Naive thymus-derived CD8-positive, alpha-beta T cell (primary cell): ENCODE measurements around the gene PHC2. TPM values are rescaled to one million over a fixed set of nuclear protein-coding genes. Genes with fewer than 3 reads are reported as not detected.

Source experiments
- ATAC-seq, 2 donors: fragments of 150-1000 bp; cut with Tn5 transposase in 1 of 2; sonication (Bioruptor Pico), chemical (Tn5 transposase) in 1 of 2; 1 replicate in 1 of 2; 2 replicates in 1 of 2; pipeline ENCODE4 v1.10.0; 2021; ENCODE audit warnings: mild to moderate bottlenecking in 2 of 2, moderate library complexity in 2 of 2
- POLR2A ChIA-PET: fragments of 350-600 bp; sonication (Branson Sonifier 250); formaldehyde crosslinking; loops from one replicate; lab custom pipeline; 2021; ENCODE audit warnings: antibody characterized with exemption; lab: Charles Lee
- DNase-seq, 10 donors: peaks; one replicate each; pipeline versions ENCODE4 v3.0.0 to v3.0.0-alpha.2; 2020 to 2022
- H3K27ac Mint-ChIP-seq, 10 donors: one replicate each; pipeline ENCODE4 v1.8.0; 2020 to 2022; ENCODE audit warnings: mild to moderate bottlenecking in 10 of 10, mixed read lengths in 10 of 10, moderate library complexity in 4 of 10, inconsistent platforms in 1 of 10
- H3K27me3 Mint-ChIP-seq, 5 donors: one replicate each; pipeline ENCODE4 v1.8.0; 2021 to 2022; ENCODE audit warnings: mixed read lengths in 5 of 5
- H3K36me3 Mint-ChIP-seq, 3 donors: one replicate each; pipeline ENCODE4 v1.8.0; 2020 to 2022; ENCODE audit warnings: mixed read lengths in 3 of 3, mild to moderate bottlenecking in 2 of 3, inconsistent platforms in 1 of 3
- H3K4me1 Mint-ChIP-seq, 4 donors: one replicate each; pipeline ENCODE4 v1.8.0; 2021 to 2022; ENCODE audit warnings: mixed read lengths in 4 of 4
- H3K4me3 Mint-ChIP-seq, 10 donors: one replicate each; pipeline ENCODE4 v1.8.0; 2020 to 2022; ENCODE audit warnings: mild to moderate bottlenecking in 10 of 10, mixed read lengths in 10 of 10, moderate library complexity in 6 of 10, inconsistent platforms in 1 of 10
- H3K9me3 Mint-ChIP-seq, 9 donors: one replicate each; pipeline ENCODE4 v1.8.0; 2020 to 2022; ENCODE audit warnings: mixed read lengths in 9 of 9, mild to moderate bottlenecking in 3 of 9, inconsistent platforms in 1 of 9, moderate library complexity in 1 of 9
- polyA plus RNA-seq, 3 donors: library from polyadenylated mRNA; unstranded; fragments of 300-500 nt; fragmentation: Illumina TruSeq; gene quantifications; one replicate each; pipeline ENCODE4 v1.2.3, GENCODE V29; 2021
- total RNA-seq, 8 experiments: library from RNA in 2 of 8; stranded (reverse) in 2 of 8; gene quantifications; one replicate each; pipeline ENCODE4 v1.2.3 and lab custom pipeline; 2021 to 2026

PHC2 gene
- total and polyA plus RNA-seq, 5 experiments from 2014 or later = 11.8 to 38.4 (median 36.3) TPM

DNA sequence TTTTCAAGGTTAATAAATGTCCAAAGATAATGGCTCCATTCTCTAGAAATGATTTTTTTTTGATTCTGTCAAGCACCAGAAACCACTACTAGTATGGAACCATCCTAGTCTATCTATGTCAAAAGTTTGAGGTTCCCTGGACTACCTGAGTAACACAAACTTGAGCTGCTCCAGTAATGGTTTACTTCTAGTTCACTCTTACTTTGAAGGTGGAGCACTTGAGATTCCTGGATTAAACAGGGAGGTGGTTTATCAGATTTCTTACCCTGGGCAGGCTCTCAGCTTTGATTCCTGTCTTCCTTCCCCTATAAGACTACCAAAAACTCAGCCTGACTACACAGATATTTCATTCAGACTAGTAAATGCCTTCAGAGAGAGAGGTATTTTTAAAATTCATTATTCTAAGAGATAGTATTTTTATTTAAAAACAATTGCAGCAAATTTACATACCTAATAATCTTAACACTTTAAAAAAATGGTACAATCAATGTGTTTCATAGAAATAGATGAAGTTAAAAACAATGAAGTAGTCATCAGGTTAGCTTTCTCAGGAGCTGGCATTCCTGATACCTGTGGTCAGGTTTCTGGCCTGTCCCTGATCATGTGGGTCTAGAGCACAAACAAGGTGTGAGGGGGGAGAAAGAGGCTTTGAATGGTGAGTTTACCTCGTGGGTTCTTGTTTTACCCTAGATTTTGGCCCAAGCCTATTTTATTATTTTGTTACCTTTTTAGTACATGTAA lies 23.4 kb downstream of the PHC2 start:
- Mint-ChIP-seq H3K27me3 (peaks cover 3 to 23% (median 12%) of the 10 kb centered on the region in 5 donors), H3K9me3 (peaks cover 0 to 3% (median 0%) of the 10 kb centered on the region in 9 donors), H3K27ac (no peak overlapping the region), H3K4me1 (no peaks in the 10 kb centered on the region), H3K4me3 (no peak overlapping the region), H3K36me3 (peaks cover 0 to 2% (median 0%) of the 10 kb centered on the region in 3 donors)
- ATAC-seq (no peak), DNase-seq (no peak)
- POLR2A ChIA-PET = no interaction called here

- POLR2A ChIA-PET = no interaction called here
- DNase-seq = no peak
- Mint-ChIP-seq H3K36me3 (no peaks in the 10 kb centered on the region), H3K4me1 (no peaks in the 10 kb centered on the region), H3K9me3 (peaks cover 0 to 3% (median 0%) of the 10 kb centered on the region in 9 donors), H3K27me3 (peaks cover 0 to 11% (median 3%) of the 10 kb centered on the region in 5 donors), H3K4me3 (no peak overlapping the region), H3K27ac (no peak overlapping the region)
- no peak for ATAC-seq
Measured at GRCh38 chr1:33402206-33402605, 28.7 kb downstream of the PHC2 start.

DNA sequence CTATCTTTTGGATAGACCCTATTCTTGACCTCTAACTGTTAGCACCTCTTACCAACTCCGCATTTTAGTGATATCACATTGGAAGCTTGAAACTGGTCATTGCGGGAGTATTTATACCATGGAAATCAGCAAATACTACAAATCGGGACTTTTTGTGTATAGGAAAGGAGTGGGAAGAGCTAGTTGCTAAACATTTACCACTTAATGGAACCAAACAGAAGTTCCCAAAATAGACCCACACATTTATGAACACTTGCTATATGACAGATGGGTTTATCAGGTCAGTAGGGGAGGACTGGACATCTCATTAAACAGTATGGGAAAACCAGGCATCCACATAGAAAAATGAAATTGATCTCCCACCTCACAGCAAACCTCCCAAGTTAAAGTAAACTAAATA lies 29.4 kb downstream of the PHC2 start:
- ATAC-seq (no peak), DNase-seq (no peak)
- POLR2A ChIA-PET = no interaction called here
- H3K27ac Mint-ChIP-seq = no peak overlapping the region
- H3K36me3 Mint-ChIP-seq = no peaks in the 10 kb centered on the region
- H3K9me3 Mint-ChIP-seq = no peaks in the 10 kb centered on the region
- peaks cover 0 to 6% (median 5%) of the 10 kb centered on the region in 4 donors for H3K4me1 Mint-ChIP-seq
- H3K4me3 Mint-ChIP-seq = no peak overlapping the region
- H3K27me3 Mint-ChIP-seq = peaks cover 0 to 5% (median 3%) of the 10 kb centered on the region in 5 donors

DNA sequence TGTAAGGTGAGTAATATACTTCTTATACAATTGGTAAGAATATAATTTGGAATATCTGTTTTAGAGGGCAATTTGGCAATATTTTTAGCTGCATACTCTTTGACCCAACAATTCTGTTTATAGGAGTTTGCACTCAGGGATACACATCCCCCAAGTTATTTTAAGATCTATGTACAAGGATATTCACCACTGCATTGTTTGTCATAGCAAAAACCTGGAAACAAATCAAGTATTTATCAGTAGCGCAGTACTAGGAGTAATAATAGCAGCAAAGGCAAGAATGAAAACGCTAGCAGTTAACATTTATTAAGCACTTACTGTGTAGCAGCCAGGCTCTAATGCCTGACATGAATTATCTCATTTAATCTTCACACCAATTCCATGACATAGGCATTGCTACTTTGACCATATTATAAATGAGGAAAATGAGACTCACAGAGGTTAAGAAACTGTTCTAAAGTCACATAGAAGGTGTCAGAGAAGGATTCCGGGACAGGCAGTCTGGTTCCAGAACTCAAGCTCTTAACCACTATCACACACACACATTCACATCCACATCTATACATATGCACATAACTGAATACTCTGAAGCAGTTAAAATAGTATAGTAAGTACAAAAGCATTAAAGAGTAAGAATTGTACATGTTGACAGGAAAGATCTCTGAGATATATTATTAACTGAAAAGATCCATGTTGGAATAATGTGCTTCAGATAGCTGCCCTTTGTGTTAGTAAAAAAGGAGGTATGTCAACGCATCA lies 30.6 kb downstream of the PHC2 start:
- Mint-ChIP-seq H3K27me3 (peaks cover 0 to 3% (median 0%) of the 10 kb centered on the region in 5 donors), H3K4me1 (peaks cover 0 to 8% (median 6%) of the 10 kb centered on the region in 4 donors), H3K27ac (no peak overlapping the region), H3K4me3 (no peak overlapping the region), H3K36me3 (no peaks in the 10 kb centered on the region), H3K9me3 (no peaks in the 10 kb centered on the region)
- DNase-seq = no peak
- POLR2A ChIA-PET = no interaction called here
- no peak for ATAC-seq

DNA sequence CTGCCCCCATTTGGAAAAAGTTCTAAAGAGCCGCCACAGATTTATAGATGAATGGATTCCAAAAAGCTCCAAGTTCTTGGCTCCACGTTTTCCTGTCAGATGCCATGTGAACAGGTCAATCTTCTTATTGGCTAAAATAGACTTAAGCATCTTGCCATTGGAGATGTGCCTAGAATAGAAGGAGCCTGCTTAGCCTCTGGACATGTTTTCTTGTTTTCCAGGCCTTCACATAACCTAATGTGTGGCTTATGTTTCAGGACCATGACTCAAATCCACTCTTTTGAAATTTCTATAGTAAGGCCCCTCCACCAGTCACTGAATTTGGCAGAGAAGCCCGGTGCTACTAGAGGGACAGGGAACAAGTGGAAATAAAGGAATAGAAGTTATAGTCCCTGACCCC lies 31.5 kb downstream of the PHC2 start:
- POLR2A ChIA-PET = no interaction called here
- no peak for DNase-seq
- Mint-ChIP-seq H3K4me1 (peaks cover 0 to 8% (median 6%) of the 10 kb centered on the region in 4 donors), H3K27ac (no peak overlapping the region), H3K36me3 (no peaks in the 10 kb centered on the region), H3K9me3 (no peaks in the 10 kb centered on the region), H3K4me3 (no peak overlapping the region), H3K27me3 (peaks cover 0 to 5% (median 0%) of the 10 kb centered on the region in 5 donors)
- no peak for ATAC-seq

GRCh38 chr1:33397994-33398393 lies 32.9 kb downstream of the PHC2 start:
- Mint-ChIP-seq H3K4me1 (peaks cover 0 to 8% (median 6%) of the 10 kb centered on the region in 4 donors), H3K36me3 (no peaks in the 10 kb centered on the region), H3K27me3 (peaks cover 0 to 8% (median 5%) of the 10 kb centered on the region in 5 donors), H3K9me3 (no peaks in the 10 kb centered on the region), H3K27ac (no peak overlapping the region), H3K4me3 (no peak overlapping the region)
- no peak for DNase-seq
- ATAC-seq = no peak
- POLR2A ChIA-PET = no interaction called here

DNA sequence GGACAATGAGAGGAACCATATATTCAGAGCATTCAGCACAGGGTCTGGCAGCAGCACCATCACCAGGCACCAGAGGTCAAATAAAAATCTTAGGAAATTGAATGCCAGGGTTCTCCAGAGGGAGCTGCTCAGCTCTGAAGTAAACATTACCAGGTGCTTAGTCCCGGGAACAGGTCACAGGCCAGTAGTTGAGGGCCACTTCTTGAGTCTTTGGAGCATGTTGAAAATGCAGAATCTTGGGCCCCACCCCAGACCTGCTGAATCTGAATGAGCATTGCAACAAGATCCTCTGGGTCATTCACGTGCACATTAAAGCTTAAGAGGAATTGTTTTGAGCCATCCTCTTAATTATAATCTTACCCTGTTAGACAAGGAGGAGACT lies 33.8 kb downstream of the PHC2 start:
- no peak overlapping the region for H3K27ac Mint-ChIP-seq
- peaks cover 0 to 8% (median 6%) of the 10 kb centered on the region in 4 donors for H3K4me1 Mint-ChIP-seq
- DNase-seq = no peak
- no peak overlapping the region for H3K4me3 Mint-ChIP-seq
- no peaks in the 10 kb centered on the region for H3K36me3 Mint-ChIP-seq
- POLR2A ChIA-PET = no interaction called here
- peaks cover 4 to 16% (median 8%) of the 10 kb centered on the region in 5 donors for H3K27me3 Mint-ChIP-seq
- no peak for ATAC-seq
- no peaks in the 10 kb centered on the region for H3K9me3 Mint-ChIP-seq

DNA sequence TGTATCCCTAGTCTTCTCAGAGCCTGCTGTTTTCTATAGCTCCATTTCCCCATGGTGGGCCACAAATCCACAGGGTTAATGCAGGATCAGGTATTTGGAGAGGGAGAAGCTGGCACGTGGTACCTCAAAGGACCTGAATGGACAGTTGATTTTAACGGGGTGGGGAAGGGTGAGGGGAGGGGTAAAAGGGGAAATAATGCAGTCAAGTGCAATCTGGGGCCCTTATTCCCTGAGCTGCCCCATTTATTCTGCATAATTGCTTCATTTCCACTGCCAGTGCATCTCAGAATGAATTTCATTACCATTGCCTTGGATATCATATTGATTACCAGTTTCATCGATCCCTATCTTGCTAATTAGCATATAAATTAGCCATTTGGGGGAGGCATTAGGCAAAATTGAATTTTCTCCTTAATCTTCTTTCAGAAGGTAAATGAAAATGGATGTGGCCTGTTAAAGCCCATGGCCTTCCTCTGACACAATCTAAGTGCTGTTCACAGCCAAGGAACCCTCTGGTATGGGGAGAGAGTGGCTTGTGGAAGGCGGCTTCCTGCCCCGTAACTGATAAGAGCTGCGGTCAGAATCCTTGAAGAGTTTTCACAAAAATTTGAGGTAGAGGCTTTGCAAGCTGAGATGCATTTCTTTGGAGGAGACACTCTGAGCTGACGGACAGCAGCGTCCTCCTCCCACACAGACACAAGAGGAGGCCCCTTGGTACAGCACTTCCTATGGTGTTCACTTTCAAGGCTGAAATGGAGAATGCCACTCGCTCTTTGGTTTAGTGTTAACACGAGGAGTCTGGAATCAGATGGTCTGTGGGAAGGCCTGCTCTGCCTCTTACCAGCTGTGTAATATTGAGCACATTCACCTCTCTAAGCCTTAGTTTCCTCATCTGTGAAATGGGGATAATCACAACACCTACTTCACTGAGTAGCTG lies 34.4 kb downstream of the PHC2 start:
- H3K4me1 Mint-ChIP-seq = peaks cover 0 to 8% (median 6%) of the 10 kb centered on the region in 4 donors
- peaks cover 7 to 18% (median 11%) of the 10 kb centered on the region in 5 donors for H3K27me3 Mint-ChIP-seq
- no peaks in the 10 kb centered on the region for H3K36me3 Mint-ChIP-seq
- H3K27ac Mint-ChIP-seq = peak overlapping the region in 1 of 10 donors; percentile 63
- POLR2A ChIA-PET = no interaction called here
- no peak overlapping the region for H3K4me3 Mint-ChIP-seq
- peak in 1 of 2 donors; percentile 35 for ATAC-seq
- DNase-seq = no peak
- no peaks in the 10 kb centered on the region for H3K9me3 Mint-ChIP-seq

DNA sequence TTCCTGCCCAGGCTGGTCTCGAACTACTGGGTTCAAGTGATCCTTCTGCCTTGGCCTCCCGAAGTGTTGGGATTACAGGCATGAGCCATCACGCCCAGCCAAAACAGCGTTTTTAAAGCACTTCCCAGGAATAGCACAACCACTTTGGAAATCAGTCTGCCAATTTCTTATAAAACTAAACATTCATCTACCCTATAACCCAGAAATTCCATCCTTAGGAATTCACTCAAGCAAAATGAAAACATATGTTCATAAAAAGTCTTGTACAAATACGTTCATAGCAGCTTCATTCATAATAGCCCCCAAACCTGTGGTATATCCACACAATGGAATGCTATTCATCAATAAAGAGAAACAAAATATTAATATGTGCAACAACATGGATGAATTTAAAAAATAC lies 36.1 kb downstream of the PHC2 start:
- Mint-ChIP-seq H3K36me3 (no peaks in the 10 kb centered on the region), H3K4me3 (no peak overlapping the region), H3K27me3 (peaks cover 7 to 18% (median 10%) of the 10 kb centered on the region in 5 donors), H3K9me3 (no peaks in the 10 kb centered on the region), H3K27ac (no peak overlapping the region), H3K4me1 (peaks cover 0 to 8% (median 6%) of the 10 kb centered on the region in 4 donors)
- ATAC-seq = no peak
- no peak for DNase-seq
- POLR2A ChIA-PET = no interaction called here

GRCh38 chr1:33393991-33394390 lies 36.9 kb downstream of the PHC2 start:
- Mint-ChIP-seq H3K4me1 (peaks cover 0 to 8% (median 6%) of the 10 kb centered on the region in 4 donors), H3K27ac (no peak overlapping the region), H3K4me3 (no peak overlapping the region), H3K36me3 (no peaks in the 10 kb centered on the region), H3K27me3 (peaks cover 7 to 18% (median 10%) of the 10 kb centered on the region in 5 donors), H3K9me3 (no peaks in the 10 kb centered on the region)
- POLR2A ChIA-PET = no interaction called here
- DNase-seq = no peak
- ATAC-seq = no peak

DNA sequence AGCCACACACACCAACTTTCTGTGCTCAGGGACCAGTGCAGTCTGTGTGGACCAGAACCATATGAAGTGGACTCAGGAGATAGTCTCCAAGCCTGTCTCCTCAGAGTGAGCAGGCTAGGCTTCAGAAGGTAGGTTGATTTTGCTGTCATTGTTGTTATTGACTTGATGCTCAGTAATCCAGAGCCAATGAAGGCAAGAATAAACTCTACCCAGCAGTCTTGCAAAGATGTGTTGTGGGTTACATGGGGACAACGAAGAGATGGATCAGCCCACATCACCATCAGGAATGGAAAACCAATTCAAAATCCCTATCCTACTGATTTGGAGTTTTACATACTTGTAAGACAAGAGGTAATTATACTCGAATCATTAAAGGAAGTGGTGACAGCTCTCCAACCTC lies 37.4 kb downstream of the PHC2 start:
- Mint-ChIP-seq H3K9me3 (no peaks in the 10 kb centered on the region), H3K27me3 (peaks cover 7 to 18% (median 10%) of the 10 kb centered on the region in 5 donors), H3K36me3 (no peaks in the 10 kb centered on the region), H3K27ac (no peak overlapping the region), H3K4me3 (no peak overlapping the region), H3K4me1 (peaks cover 0 to 8% (median 6%) of the 10 kb centered on the region in 4 donors)
- DNase-seq (no peak), ATAC-seq (no peak)
- POLR2A ChIA-PET = no interaction called here

DNA sequence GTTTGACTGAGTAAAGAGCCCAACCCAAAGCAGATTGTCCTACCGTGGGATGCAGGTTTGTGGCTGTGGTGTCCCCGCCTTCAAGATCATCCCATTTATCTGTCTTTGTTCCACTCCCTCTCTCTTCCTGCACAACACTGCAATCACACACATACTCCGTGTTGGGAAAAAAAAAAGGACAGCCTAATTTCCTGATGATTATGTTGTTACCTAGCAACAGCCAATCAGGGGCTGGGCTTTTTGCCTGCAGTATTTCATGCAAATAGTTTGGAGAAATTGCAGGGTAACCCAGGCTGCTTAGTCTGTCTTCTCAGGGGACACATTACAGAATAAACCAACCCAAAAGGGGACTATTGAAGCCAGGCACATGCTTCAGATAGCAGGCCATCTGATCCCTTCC lies 38.3 kb downstream of the PHC2 start:
- H3K36me3 Mint-ChIP-seq = no peaks in the 10 kb centered on the region
- H3K27me3 Mint-ChIP-seq = peaks cover 4 to 18% (median 10%) of the 10 kb centered on the region in 5 donors
- H3K4me1 Mint-ChIP-seq = peaks cover 0 to 8% (median 6%) of the 10 kb centered on the region in 4 donors
- no peak for DNase-seq
- no peak overlapping the region for H3K4me3 Mint-ChIP-seq
- POLR2A ChIA-PET = no interaction called here
- no peak overlapping the region for H3K27ac Mint-ChIP-seq
- ATAC-seq = no peak
- no peaks in the 10 kb centered on the region for H3K9me3 Mint-ChIP-seq
